GM19438 (cell line): ENCODE results near the gene GALNT13.

Experiments used
- ATAC-seq: cut with Tn5 transposase; IDR thresholded peaks from one replicate; pipeline ENCODE4 v1.9.1; 2021; ENCODE audit warnings: low read depth; ENCODE audit not compliant: unreplicated experiment

GALNT13 gene

DNA sequence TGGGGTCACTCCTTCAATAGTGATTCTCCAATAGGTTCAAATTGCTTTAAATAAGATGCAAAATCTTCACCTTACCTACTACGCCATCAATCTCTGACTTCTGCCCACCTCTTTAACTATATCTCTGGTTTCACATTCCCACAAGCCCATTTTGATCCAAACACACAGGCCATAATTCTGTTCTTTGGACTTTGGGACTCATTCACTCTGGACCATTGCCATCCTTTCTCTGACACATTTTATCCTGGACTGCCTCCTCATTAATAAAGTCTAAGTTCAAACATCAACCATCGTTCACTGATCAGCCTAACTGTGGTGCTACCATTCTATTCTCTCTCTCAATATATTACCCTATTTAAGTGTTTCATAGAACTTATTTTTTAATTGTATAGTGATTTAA is 332.2 kb downstream of the GALNT13 start:
- no peak for ATAC-seq

DNA sequence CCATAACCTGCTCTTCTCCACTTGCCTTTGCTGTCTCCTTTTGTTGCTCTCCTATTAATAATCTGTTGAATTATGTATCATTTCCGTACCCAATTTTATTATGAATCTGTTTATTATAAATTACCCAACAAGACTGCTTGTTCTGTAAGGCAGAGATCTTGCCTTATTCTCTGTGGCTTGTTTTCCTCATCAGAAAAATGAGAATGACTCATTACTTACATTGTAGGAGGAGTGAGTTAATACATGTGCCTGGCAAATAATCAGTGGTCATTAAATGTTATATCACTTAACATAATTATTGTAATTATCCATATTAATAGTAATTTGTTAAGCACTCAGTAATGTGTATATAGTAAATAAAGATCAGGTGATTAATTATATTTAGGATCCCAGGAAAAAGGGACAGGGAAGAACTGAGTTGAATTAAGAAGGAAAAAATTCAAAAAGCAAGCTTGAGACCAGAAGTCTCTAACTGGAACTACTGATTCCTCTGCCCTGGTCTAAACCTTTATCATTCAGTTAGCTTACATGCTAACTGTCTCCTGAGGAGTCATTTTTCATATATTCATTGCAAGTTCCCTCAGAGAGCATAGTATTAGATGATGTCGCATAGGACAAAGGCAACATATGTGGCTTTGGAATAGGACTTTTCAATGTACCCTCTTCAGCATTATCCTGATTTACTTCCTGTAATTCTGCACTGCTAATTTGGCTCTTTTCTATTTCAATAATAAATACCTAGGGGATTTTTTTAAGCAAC is 335.7 kb downstream of the GALNT13 start:
- no peak for ATAC-seq

DNA sequence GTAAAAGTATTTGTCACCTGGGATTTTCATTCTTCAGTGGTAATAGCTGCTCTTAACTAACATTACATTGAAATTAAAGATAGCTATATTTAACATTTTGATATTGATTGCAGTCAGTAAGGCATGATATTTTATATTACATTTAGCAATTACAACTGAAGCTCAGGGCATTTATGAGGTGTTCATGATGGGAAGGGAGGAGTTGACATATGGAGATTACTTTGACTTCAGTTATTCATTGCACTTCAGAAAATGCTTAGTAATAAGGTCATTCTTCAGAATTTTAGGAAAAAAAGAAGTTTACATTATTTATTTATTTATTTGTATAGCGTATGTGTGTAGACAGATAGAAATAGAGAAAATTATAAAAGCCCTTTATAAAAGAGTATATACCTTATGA is 352.0 kb downstream of the GALNT13 start:
- ATAC-seq, result no peak

DNA sequence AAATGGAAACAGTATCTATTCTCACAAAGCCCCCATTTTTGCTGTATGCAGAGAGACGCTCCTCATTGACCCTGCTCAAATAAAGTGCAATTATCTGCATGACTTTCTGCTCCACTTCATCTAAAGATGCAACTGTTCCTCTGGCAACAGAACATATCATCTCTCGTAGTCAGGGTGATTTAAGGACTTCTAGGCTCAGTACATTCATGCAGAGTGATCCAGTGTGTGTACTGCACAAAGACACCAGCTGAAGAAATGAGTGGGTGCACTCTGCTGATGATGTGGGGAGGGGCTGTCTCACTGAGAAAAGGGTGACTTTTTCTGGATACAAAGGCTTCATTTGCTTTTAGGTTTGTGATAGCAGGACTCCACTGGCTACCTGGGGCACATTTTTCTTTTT is 355.2 kb downstream of the GALNT13 start:
- ATAC-seq, result no peak

DNA sequence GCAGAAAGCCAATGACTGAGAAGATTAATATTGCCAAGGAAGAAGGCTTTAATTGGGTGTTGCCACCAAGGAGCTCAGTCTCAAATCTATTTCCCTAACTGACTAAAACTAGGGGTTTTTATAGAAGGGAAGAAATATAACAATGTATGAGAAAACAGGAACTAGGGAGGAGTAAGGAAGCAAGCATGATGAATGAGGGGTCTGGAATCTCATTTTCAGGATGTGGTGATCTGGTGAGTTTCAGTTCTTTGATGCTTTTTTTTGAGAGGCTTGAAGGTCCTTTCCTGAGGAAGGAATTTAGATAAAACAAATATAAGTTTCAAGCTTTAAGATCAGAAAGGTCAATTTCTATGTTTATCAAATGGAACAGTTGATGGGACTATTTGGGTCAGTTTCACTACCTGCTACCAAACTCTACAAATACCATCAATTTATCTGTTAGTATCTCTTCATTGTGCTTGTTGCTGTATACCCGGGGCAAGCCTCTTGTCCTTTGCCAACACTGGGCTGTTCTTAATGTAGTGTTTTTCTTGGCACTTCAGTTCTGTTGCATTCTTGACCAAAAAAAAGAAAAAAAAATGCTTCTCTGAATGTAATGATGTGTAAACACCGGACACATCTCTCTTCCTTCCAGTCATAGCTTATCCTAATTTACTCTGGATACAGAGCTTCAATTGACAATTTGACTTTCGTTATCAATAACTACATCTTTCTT is 357.0 kb downstream of the GALNT13 start:
- ATAC-seq, result no peak

DNA sequence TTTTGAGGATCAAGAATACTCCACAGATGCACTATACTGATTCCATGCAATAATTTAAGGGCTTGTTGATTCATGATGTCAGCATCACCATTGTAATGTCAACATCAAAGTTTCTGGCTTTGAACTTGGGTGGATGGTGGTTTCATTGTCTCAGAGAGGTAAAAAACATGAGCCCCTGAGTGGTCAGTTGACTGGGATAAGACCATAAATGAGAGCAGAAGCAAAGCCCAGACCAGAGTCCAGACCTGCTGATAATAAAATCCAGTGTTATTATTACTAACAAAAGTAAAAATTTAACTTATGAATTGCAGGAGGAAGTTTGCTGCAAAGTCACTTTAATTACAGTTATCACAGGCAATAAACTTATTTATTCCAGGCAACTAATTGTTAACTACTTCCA is 358.2 kb downstream of the GALNT13 start:
- no peak for ATAC-seq

DNA sequence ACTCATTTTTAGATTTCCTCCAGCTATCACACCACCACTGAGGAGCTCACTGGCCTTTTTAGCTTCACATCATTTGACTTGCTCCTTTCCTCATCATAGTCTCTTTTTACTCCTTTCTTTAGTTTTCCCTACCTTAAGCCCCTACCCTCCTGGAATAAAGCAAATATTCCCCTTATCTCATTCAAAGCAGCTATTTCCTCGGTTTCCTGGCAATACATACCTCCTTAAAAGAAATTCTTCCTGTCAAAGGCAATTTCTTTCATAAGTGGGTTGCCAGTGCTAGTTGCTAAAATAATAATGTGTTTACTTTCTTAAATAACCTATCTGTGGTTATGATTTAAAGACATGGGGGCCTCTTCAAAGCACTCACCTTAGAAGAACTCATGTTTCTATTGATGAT is 359.3 kb downstream of the GALNT13 start:
- no peak for ATAC-seq

DNA sequence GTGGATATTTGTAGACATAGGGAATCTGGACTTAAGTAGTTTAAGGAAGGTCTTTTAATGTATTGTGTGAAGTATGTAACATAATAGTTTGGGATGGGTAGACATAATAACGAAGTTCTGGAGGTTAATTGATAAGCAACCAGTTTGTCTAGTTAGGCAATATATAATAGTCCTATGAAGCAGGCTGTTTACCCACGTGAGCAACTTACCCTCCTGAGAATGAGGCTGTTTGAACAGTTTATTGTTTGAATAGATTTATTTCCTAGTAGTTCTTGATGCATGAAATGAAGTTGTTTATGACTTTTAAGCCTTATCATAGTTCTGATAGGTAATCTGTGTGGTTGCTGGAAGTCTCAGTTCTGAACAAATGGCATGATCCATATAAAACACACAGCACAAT is 361.5 kb downstream of the GALNT13 start:
- ATAC-seq, result no peak

DNA sequence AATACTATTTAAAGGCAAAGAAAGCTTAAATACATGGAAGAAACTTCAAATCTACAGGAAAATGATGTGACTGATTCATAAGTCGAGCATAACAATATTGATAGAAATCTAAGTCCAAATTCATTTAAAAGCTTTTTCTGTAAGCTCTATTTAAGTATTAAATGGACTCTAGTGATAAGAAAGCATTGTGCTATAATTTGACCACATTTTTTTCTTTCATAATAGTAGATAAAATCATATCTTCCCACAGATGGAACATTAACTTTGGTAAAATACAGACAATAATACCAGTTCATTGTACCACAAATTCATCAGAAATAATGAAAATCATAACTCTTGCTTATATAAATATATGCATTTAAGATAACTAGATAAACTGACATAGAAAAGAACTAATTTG is 366.5 kb downstream of the GALNT13 start:
- ATAC-seq, result no peak

DNA sequence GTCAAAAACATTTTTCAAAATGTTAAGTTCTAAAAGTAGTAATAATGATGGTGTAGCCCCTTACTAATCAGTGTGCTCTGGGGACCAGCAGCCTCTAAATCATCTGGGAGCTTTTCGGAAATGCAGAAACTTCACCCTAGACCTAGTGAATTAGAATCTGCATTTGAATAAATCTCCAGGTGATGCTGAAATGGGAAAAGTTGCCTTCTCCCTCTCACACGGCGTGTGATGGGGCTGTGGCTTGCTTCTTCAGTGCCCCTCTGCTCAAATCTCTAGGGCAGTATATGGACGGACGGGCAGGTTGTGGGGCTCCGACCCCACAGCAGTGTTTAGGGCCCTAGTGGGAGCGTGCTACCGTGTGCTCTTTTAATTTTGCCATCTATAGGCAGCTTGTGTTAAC is 368.6 kb downstream of the GALNT13 start:
- ATAC-seq, result no peak

DNA sequence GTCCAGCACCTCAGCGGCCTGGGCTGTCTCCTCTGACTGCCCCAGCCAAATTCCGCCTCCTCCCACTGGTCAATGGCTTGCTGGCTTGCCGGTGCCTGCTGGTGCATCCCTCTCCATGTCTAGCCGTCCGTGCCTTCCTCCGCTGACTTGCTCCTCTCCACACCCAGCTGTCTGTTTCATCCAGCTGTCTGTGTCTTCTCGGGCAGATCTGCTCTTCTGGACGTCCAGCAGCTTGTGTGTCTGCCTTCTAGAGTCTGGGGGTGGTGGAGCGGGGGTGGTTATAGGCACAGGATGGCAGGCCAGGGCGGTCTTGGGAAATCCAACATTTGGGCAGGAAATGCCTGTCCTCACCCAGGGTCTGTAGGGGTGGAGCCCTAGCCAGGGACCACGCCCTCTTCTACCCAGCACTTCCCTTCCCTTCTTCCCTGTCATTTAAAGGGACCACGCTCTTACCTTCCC is 369.2 kb downstream of the GALNT13 start:
- no peak for ATAC-seq

DNA sequence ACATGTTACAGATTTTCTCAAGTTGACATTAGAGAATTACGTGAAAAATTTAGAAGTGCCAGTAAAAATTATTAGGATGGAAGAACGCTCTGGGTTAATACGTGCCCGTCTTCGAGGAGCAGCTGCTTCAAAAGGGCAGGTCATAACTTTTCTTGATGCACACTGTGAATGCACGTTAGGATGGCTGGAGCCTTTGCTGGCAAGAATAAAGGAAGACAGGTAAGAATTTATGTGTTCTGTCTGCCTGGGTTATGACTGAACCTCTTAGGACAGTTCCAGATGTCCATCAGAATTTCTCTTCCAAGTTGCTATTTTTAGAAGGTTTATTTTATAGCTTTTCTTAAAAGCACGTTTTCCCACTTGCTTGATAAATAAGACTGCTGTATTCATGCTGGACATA is 371.0 kb downstream of the GALNT13 start:
- ATAC-seq, result no peak

DNA sequence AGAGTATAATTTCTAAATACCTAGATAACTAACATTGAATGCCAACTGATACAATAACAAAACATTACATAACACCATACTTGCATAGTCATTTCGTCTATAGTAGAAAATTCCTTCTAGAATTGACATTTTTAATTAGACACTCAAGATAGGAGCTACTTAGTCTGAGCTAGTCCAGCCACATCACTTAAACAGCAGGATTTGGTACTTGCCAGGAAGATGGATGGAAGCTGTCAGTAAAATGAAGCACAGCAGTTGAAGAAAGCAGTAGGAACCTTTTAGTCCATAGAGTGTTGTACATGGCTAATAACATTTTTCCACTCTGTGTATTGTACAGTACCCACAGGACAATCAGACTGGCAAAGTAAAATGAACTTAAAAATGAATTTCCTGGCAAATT is 372.0 kb downstream of the GALNT13 start:
- ATAC-seq, result no peak

DNA sequence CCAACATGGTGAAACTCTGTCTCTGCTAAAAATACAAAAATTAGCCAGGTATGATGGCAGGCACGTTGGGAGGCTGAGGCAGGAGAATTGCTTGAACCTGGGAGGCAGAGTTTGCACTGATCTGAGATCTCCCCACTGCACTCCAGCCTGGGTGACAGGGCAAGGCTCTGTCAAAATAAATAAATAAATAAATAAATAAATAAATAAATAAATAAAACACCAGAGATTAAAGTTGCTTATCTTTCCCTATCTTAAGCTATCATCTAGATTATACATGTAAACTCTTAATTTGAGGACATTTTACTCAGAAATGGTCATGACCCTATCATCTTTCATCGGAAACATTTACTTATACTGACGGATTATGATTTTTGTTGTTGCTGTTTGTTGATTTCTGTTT is 373.2 kb downstream of the GALNT13 start:
- ATAC-seq, result no peak

DNA sequence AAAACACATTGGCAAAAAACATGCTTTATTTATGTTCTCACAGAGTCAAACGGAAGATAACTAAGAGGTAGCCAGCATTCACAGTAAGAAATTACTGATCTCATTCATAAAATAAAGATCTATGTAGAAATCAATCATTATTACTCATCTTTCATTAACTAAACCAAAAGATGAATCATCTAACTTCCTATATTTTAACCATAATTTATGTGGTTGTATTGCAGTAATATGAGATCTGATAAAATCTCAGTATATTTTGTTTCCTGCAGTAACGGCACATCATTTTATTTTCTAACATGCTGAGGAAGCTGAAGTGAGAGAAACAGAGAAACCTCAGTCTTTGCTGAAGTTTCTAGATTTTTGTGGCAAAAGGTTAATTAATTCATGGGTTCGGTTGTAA is 375.8 kb downstream of the GALNT13 start:
- ATAC-seq, result no peak

DNA sequence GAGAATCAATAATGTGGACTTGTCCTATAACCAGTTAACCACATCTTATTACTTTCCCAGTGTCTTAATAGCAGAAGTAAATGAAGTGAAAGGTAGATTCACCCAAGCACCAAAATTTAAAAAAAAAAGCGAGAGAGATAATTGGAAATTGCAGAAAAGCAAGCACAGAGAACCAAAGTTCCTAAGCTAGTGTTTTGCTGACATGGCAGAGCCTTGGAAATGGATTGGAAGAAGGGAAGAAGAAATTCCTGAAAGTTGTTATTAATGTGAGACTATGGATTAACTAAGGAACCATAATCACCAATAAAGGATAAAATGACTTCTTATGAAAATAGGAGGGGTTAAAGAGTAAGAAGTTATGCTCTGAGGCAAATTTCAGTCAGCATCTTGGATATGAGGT is 384.4 kb downstream of the GALNT13 start:
- ATAC-seq, result no peak

DNA sequence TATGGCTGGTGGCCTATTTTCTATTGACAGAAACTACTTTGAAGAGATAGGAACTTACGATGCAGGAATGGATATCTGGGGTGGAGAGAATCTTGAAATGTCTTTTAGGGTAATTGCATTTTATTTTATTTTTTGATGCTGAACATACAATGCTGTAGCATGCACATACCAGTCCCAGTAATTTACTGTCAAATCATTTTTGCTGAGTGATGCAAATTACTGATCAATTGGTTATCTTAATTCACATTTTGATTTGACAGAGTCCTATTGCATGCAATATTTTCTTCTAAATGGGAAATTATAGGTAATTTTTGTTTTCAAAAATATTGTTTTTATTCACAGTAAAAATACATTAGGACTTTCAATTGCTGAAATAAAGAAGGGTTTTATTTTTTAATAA is 387.3 kb downstream of the GALNT13 start:
- no peak for ATAC-seq

DNA sequence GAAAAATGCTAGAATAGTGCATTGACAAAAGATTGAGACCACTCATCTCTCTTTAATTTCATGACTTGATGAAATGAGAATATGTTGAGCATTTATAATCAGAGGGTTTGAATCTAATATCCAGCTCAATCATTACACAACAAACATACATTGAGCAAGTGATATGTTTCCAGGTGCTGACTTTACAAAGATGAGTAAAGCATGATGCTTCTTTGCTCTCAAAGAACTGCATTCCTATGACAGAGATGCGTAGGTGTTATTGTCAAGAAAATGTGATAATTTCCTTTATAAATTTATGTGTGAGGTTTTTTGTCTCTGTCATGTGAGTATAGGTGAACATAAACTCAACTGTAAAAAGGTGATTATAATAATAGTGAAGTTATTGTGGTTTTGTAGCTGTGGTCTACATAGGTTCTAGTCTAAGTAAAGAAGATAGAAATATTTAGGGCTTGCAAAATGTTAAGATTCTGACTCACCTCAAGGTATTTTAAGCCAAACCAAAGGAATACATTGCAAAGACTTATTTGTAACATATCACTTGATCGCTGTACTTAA is 389.8 kb downstream of the GALNT13 start:
- no peak for ATAC-seq

DNA sequence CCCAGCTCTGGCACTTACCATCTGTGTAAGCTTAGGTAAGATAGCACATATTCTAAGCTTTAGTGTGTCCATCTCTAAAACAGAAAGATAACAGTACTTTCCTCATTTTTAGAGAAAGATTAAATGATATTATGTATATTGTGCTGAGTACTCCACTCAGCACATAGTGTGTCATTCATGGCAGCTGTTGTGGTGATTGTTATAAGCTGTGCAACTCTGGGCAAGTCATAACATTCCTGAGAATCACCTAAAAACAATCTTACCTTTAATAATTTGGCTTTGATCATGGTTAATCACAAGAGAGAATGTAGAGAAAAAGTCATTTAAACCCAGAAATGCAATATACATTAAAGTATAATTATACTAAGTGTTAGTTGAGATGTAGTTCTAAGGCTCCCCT is 391.5 kb downstream of the GALNT13 start:
- ATAC-seq, result no peak

DNA sequence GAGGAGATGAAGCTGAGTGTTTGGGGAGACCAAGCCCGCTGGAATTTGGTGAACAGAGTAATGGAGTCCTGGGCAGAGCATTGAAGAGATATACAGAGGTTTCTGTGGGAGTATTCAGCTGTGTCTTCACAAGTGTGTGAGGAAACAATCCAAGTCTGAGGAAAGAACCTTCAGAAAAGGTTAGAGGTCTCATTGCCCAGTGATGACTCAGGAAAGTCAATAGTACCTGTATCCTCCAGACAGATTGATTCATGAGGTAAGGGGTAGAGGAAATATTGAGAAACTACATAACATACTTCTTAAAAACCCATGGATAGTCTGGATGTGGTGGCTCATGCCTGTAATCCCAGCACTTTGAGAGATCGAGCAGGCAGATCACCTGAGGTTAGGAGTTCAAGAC is 392.3 kb downstream of the GALNT13 start:
- no peak for ATAC-seq

DNA sequence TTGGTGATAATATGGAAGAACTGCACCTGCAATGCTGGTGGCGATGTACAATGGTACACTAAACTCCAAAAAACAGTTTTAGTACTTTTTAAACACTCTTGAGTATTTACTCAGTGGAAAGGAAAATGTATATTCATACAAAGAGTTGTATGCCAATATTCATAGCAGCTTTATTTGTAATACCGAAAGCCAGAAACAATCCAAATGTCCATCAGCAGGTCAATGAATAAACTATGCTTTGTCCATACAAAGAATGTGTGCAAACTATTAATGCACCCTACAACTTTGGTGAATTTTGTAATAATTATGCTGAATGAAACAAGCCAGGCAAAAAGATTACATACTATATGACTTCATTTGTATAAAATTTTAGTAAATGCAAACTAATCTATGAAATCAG is 396.3 kb downstream of the GALNT13 start:
- no peak for ATAC-seq

DNA sequence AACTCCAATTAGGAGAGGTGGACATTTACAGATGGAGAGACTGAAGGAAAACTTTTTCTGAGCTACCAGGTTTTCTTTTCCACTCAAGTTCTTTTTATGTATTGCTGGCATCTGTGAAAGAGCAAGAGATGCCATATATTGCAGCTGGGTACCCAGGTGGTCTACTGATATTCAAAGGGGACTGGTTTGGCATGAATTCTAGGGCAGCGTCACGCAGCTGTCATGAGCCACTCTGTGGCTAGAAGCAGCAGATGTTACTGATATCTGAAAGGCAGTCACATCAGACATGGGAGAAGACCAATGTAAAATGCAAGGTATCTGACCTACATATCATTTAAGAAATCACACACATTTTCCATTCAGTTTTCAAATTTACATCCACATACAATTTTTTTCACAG is 408.8 kb downstream of the GALNT13 start:
- ATAC-seq, result no peak
